Measurements from ENCODE around the gene ATP6V1B1.

DNA sequence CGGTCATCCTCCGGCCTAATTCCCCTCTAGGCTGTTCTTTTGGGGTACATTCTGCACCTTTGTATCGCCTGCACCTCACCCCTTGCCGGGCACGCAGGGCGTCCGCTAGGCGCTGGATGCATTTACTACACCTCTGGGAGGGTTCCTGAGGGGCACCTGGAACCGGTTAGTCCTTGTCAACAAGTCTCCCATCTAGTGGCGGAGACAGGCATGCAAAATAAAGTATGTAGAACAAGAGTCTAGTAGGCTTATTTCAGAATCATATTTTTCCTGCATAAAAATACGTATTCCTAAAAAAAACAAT lies 59.7 kb downstream of the ATP6V1B1 start:
- TF ChIP-seq, protein P1, sequence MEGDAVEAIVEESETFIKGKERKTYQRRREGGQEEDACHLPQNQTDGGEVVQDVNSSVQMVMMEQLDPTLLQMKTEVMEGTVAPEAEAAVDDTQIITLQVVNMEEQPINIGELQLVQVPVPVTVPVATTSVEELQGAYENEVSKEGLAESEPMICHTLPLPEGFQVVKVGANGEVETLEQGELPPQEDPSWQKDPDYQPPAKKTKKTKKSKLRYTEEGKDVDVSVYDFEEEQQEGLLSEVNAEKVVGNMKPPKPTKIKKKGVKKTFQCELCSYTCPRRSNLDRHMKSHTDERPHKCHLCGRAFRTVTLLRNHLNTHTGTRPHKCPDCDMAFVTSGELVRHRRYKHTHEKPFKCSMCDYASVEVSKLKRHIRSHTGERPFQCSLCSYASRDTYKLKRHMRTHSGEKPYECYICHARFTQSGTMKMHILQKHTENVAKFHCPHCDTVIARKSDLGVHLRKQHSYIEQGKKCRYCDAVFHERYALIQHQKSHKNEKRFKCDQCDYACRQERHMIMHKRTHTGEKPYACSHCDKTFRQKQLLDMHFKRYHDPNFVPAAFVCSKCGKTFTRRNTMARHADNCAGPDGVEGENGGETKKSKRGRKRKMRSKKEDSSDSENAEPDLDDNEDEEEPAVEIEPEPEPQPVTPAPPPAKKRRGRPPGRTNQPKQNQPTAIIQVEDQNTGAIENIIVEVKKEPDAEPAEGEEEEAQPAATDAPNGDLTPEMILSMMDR (IDR thresholded peaks at IDR 0.05), result peak in 4 of 6 experiments; percentile 10 to 20 (median 16)
- TF ChIP-seq POLR2A (IDR thresholded peaks at IDR 0.05), result no peak
